ENCODE data around the gene MKRN1. TPM values are rescaled to one million over a fixed set of nuclear protein-coding genes. Genes with fewer than 3 reads are reported as not detected.

MKRN1 gene
- total RNA-seq, 1 experiment from 2014 or later: 121 TPM

DNA sequence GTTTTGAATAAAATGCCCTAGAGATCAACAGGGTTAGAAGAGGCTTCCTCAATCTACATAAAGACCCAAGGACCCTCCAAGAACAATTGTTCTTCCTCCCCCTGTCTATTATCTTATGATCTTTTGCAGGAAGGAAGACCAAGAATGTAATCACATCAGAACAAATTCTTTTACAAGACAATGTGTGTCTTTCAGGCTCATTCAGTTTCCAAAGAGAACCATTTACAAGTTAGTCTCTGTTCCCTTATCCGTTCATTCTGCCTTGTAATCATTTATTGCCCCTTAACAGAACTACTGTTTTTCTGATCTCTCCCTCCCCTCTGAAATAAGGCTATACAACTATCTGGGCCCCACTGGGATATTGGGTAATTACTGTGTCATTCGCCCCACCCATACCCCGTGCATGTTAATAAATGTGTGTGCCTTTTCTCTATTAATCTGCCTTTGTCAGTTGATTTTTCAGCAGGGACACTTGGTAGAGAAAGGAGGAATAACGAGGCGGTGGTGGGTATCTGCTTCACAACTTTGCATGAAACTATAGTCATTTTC, 5.7 kb upstream of the MKRN1 start:
- Mint-ChIP-seq H3K9me3 (no peaks in the 10 kb centered on the region), H3K27ac (peak overlapping the region; percentile 91), H3K27me3 (ENCODE audit: low read depth) (no peaks in the 10 kb centered on the region), H3K36me3 (no peaks in the 10 kb centered on the region), H3K4me1 (peaks cover 46% of the 10 kb centered on the region), H3K4me3 (peak overlapping the region; percentile 20)
- ChIA-PET POLR2A (no interaction called here), CTCF (no interaction called here)
- TF ChIP-seq, protein P1, sequence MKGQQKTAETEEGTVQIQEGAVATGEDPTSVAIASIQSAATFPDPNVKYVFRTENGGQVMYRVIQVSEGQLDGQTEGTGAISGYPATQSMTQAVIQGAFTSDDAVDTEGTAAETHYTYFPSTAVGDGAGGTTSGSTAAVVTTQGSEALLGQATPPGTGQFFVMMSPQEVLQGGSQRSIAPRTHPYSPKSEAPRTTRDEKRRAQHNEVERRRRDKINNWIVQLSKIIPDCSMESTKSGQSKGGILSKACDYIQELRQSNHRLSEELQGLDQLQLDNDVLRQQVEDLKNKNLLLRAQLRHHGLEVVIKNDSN (CRISPR knock-in tag; IDR thresholded peaks at IDR 0.05): no peak
- no peak for TF ChIP-seq ZNF671 (CRISPR knock-in tag; IDR thresholded peaks at IDR 0.05)
- TF ChIP-seq JUN (CRISPR knock-in tag; IDR thresholded peaks at IDR 0.05): no peak
- no peak for TF ChIP-seq NFE2L1 (CRISPR knock-in tag; IDR thresholded peaks at IDR 0.05)
- no peak for TF ChIP-seq AFF4 (CRISPR knock-in tag; IDR thresholded peaks at IDR 0.05; ENCODE audit: borderline replicate concordance)
- TF ChIP-seq ATF1 (CRISPR knock-in tag; IDR thresholded peaks at IDR 0.05): no peak
- no peak for TF ChIP-seq ZMAT4 (CRISPR knock-in tag; IDR thresholded peaks at IDR 0.05)
- TF ChIP-seq GTF2I (CRISPR knock-in tag; conservative IDR thresholded peaks at IDR 0.05): no peak
- no peak for TF ChIP-seq MYBL2 (CRISPR knock-in tag; IDR thresholded peaks at IDR 0.05)
- TF ChIP-seq, protein P2, sequence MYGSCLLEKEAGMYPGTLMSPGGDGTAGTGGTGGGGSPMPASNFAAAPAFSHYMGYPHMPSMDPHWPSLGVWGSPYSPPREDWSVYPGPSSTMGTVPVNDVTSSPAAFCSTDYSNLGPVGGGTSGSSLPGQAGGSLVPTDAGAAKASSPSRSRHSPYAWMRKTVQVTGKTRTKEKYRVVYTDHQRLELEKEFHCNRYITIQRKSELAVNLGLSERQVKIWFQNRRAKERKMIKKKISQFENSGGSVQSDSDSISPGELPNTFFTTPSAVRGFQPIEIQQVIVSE (CRISPR knock-in tag; IDR thresholded peaks at IDR 0.05; ENCODE audit: borderline replicate concordance): no peak
- TF ChIP-seq FOXK1 (CRISPR knock-in tag; IDR thresholded peaks at IDR 0.05): no peak
- TF ChIP-seq ZNF232 (CRISPR knock-in tag; IDR thresholded peaks at IDR 0.05): no peak
- no peak for TF ChIP-seq ESRRA (CRISPR knock-in tag; IDR thresholded peaks at IDR 0.05; ENCODE audit: borderline replicate concordance)
- TF ChIP-seq, protein P3, sequence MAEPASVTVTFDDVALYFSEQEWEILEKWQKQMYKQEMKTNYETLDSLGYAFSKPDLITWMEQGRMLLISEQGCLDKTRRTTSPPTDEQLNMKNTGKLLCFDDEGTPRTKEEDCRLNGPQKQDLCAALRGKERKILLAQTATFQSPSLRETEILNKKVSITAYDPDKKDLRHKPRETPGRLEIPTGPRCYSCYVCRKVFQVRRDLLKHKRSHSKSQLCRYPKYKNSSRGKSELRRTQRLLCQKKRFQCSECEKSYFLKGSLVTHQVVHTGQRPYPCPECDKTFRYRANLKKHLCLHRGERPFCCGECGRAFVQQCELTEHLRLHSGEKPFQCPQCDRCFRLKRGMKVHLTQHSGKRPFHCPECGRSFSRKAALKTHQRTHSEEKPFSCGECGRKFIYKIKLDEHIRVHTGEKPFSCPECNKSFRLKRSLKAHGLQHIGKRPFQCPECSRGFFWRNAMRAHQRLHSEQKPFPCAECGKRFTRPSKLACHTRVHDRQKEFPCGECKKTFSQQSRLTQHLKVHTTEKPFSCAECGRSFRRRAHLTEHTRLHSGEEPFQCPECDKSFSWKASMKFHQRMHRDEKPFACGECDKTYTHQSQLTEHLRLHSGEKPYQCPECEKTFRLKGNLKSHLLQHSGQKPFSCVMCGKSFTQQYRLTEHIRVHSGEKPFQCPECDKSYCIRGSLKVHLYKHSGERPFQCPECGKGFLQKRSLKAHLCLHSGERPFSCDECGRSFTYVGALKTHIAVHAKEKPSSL (CRISPR knock-in tag; conservative IDR thresholded peaks at IDR 0.05): no peak
- TF ChIP-seq, protein P4, sequence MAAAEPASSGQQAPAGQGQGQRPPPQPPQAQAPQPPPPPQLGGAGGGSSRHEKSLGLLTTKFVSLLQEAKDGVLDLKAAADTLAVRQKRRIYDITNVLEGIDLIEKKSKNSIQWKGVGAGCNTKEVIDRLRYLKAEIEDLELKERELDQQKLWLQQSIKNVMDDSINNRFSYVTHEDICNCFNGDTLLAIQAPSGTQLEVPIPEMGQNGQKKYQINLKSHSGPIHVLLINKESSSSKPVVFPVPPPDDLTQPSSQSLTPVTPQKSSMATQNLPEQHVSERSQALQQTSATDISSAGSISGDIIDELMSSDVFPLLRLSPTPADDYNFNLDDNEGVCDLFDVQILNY (CRISPR knock-in tag; IDR thresholded peaks at IDR 0.05): no peak
- no peak for TF ChIP-seq TCF7 (CRISPR knock-in tag; IDR thresholded peaks at IDR 0.05; ENCODE audit: low read depth)
- TF ChIP-seq, protein P5, sequence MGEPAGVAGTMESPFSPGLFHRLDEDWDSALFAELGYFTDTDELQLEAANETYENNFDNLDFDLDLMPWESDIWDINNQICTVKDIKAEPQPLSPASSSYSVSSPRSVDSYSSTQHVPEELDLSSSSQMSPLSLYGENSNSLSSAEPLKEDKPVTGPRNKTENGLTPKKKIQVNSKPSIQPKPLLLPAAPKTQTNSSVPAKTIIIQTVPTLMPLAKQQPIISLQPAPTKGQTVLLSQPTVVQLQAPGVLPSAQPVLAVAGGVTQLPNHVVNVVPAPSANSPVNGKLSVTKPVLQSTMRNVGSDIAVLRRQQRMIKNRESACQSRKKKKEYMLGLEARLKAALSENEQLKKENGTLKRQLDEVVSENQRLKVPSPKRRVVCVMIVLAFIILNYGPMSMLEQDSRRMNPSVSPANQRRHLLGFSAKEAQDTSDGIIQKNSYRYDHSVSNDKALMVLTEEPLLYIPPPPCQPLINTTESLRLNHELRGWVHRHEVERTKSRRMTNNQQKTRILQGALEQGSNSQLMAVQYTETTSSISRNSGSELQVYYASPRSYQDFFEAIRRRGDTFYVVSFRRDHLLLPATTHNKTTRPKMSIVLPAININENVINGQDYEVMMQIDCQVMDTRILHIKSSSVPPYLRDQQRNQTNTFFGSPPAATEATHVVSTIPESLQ (CRISPR knock-in tag; IDR thresholded peaks at IDR 0.05): no peak
- no peak for TF ChIP-seq RORB (CRISPR knock-in tag; IDR thresholded peaks at IDR 0.05)
- no peak for TF ChIP-seq CREB1 (CRISPR knock-in tag; IDR thresholded peaks at IDR 0.05)
- ATAC-seq (peak; percentile 27), DNase-seq (ENCODE audit: low spot score) (no peak)
